Smooth muscle cell (in vitro differentiated cells): ENCODE results near the gene DPY19L2. TPM values are rescaled to one million over a fixed set of nuclear protein-coding genes. Genes with fewer than 3 reads are reported as not detected.
"Not testable (repeated sequence)": the region's sequence is repeated elsewhere in the genome, so short reads cannot be mapped to it uniquely, and the experiment has no call there.

Experiments
- DNase-seq: peaks from one replicate; lab custom pipeline; 2025; ENCODE audit not compliant: unreplicated experiment; lab: John Stamatoyannopoulos, UW
- H2AFZ ChIP-seq: fragments of 200-600 bp; sonication (generic); 2 replicates; pipeline ENCODE4 v1.6.0; 2016; ENCODE audit warnings: antibody characterized with exemption, low read depth, mild to moderate bottlenecking
- H3F3A ChIP-seq: fragments of 200-600 bp; sonication (generic); 2 replicates; pipeline ENCODE4 v1.6.0; 2017; ENCODE audit warnings: antibody characterized with exemption, low read depth
- H3K27ac ChIP-seq: fragments of 200-600 bp; sonication (generic); 2 replicates; pipeline ENCODE4 v1.5.1; 2016; ENCODE audit warnings: low read depth, mild to moderate bottlenecking
- H3K27me3 ChIP-seq: fragments of 200-600 bp; sonication (generic); 2 replicates; pipeline ENCODE4 v1.6.1; 2016; ENCODE audit warnings: low read depth, mild to moderate bottlenecking
- H3K36me3 ChIP-seq: fragments of 200-600 bp; sonication (generic); 2 replicates; pipeline ENCODE4 v1.5.1; 2016; ENCODE audit warnings: low read depth
- H3K4me1 ChIP-seq: fragments of 200-600 bp; sonication (generic); 2 replicates; pipeline ENCODE4 v1.5.1; 2016; ENCODE audit warnings: low read depth
- H3K4me2 ChIP-seq: fragments of 200-600 bp; sonication (generic); 2 replicates; pipeline ENCODE4 v1.6.0; 2016; ENCODE audit warnings: mild to moderate bottlenecking
- H3K4me3 ChIP-seq: fragments of 200-600 bp; sonication (generic); 2 replicates; pipeline ENCODE4 v1.5.1; 2016; ENCODE audit warnings: mild to moderate bottlenecking
- H3K79me2 ChIP-seq: fragments of 200-600 bp; sonication (generic); 2 replicates; pipeline ENCODE4 v1.6.0; 2016; ENCODE audit warnings: low read depth, mild to moderate bottlenecking
- H3K9ac ChIP-seq: fragments of 200-600 bp; sonication (generic); 2 replicates; pipeline ENCODE4 v1.6.0; 2016; ENCODE audit warnings: low read depth
- H3K9me3 ChIP-seq: fragments of 200-600 bp; sonication (generic); replicated peaks from 2 replicates; pipeline ENCODE4 v1.5.1; 2016; ENCODE audit warnings: low read depth
- H4K20me1 ChIP-seq: fragments of 200-600 bp; sonication (generic); 2 replicates; pipeline ENCODE4 v1.6.0; 2016; ENCODE audit warnings: low read depth
- WGBS: methylation state at CpG from one replicate; pipeline ENCODE4 v1.1.7; 2016; ENCODE audit warnings: low lambda C conversion rate; 5-methylcytosine and 5-hydroxymethylcytosine counted together
- polyA plus RNA-seq: library from polyadenylated mRNA; unstranded; fragments of >200 nt; fragmentation: Nextera tagmentation; extraction: Ambion mirVana; gene quantifications from 2 replicates; pipeline ENCODE4 v1.2.1, GENCODE V29; 2016
- total RNA-seq: library from RNA; depleted of rRNA; stranded (reverse); fragments of >200 nt; gene quantifications from 2 replicates; pipeline ENCODE4 v1.2.3, GENCODE V29; 2014

Gene DPY19L2
- total and polyA plus RNA-seq, 2 experiments from 2014 or later = 0.58 TPM; not detected in 1

- H3K27ac ChIP-seq, H3K9ac ChIP-seq, H3K9me3 ChIP-seq, H2AFZ ChIP-seq, H3K4me2 ChIP-seq, H3F3A ChIP-seq, H3K36me3 ChIP-seq, H3K79me2 ChIP-seq, H3K4me3 ChIP-seq, H3K27me3 ChIP-seq, H3K4me1 ChIP-seq, DNase-seq, H4K20me1 ChIP-seq: not testable (repeated sequence)
Measured at GRCh38 chr12:63609281-63609680, 59.0 kb downstream of the DPY19L2 start.

GRCh38 chr12:63604985-63605384 is 63.3 kb downstream of the DPY19L2 start:
- not testable (repeated sequence) for H4K20me1 ChIP-seq, DNase-seq, H3K4me2 ChIP-seq, H3K9me3 ChIP-seq, H3K27me3 ChIP-seq, H3F3A ChIP-seq, H3K36me3 ChIP-seq, H3K4me1 ChIP-seq, H3K4me3 ChIP-seq, H3K79me2 ChIP-seq, H3K9ac ChIP-seq, H2AFZ ChIP-seq, H3K27ac ChIP-seq
- 83% methylated on average over 3 of the region's 3 CpGs for WGBS

- DNase-seq, H3K27me3 ChIP-seq, H3K27ac ChIP-seq, H3K4me1 ChIP-seq, H3K9me3 ChIP-seq, H3K36me3 ChIP-seq, H3K4me2 ChIP-seq, H4K20me1 ChIP-seq, H3K4me3 ChIP-seq, H3K9ac ChIP-seq, H3F3A ChIP-seq, H3K79me2 ChIP-seq: not testable (repeated sequence)
- peak overlapping the region; percentile 58 for H2AFZ ChIP-seq
- 27% methylated on average over 4 of the region's 4 CpGs for WGBS
Measured at GRCh38 chr12:63594828-63595227, 73.5 kb downstream of the DPY19L2 start.

- not testable (repeated sequence) for H4K20me1 ChIP-seq, H3K4me2 ChIP-seq, H3K4me1 ChIP-seq, H3K27ac ChIP-seq, H3K36me3 ChIP-seq, H3F3A ChIP-seq, H3K27me3 ChIP-seq, H2AFZ ChIP-seq, H3K4me3 ChIP-seq, DNase-seq, H3K9me3 ChIP-seq, H3K9ac ChIP-seq, H3K79me2 ChIP-seq
- WGBS = 73% methylated on average over 3 of the region's 3 CpGs
Measured at GRCh38 chr12:63584426-63584825, 83.9 kb downstream of the DPY19L2 start.

- not testable (repeated sequence) for H3K36me3 ChIP-seq, H3K79me2 ChIP-seq, H3F3A ChIP-seq, H3K4me3 ChIP-seq, H2AFZ ChIP-seq, H4K20me1 ChIP-seq, DNase-seq, H3K27me3 ChIP-seq, H3K4me1 ChIP-seq, H3K9ac ChIP-seq, H3K9me3 ChIP-seq, H3K4me2 ChIP-seq, H3K27ac ChIP-seq
- WGBS = 82% methylated on average over 1 of the region's 1 CpG
Measured at GRCh38 chr12:63583289-63583688, 85.0 kb downstream of the DPY19L2 start.

- not testable (repeated sequence) for H4K20me1 ChIP-seq, DNase-seq, H3K9me3 ChIP-seq, H3K4me1 ChIP-seq, H3K79me2 ChIP-seq, H3K9ac ChIP-seq, H3K4me2 ChIP-seq, H3K4me3 ChIP-seq, H3K27ac ChIP-seq, H3F3A ChIP-seq, H3K36me3 ChIP-seq, H3K27me3 ChIP-seq, H2AFZ ChIP-seq
- 85% methylated on average over 2 of the region's 2 CpGs for WGBS
Measured at GRCh38 chr12:63577631-63578030, 90.7 kb downstream of the DPY19L2 start.

- not testable (repeated sequence) for H3K9ac ChIP-seq, H3K27me3 ChIP-seq, DNase-seq, H3K4me3 ChIP-seq, H3K9me3 ChIP-seq, H3K4me1 ChIP-seq, H3K27ac ChIP-seq, H3K36me3 ChIP-seq, H4K20me1 ChIP-seq, H2AFZ ChIP-seq, H3K4me2 ChIP-seq, H3F3A ChIP-seq, H3K79me2 ChIP-seq
- 85% methylated on average over 4 of the region's 4 CpGs for WGBS
Measured at GRCh38 chr12:63572038-63572437, 96.3 kb downstream of the DPY19L2 start.

- not testable (repeated sequence) for H3K4me2 ChIP-seq, H3F3A ChIP-seq, H3K4me3 ChIP-seq, H3K27me3 ChIP-seq, H3K79me2 ChIP-seq, H3K9ac ChIP-seq, H3K27ac ChIP-seq, H2AFZ ChIP-seq, DNase-seq, H3K36me3 ChIP-seq, H3K9me3 ChIP-seq, H4K20me1 ChIP-seq, H3K4me1 ChIP-seq
- WGBS = 79% methylated on average over 6 of the region's 6 CpGs
Measured at GRCh38 chr12:63558445-63558844, 109.8 kb downstream of the DPY19L2 start.

- H3F3A ChIP-seq, H3K79me2 ChIP-seq, H3K27me3 ChIP-seq, H3K36me3 ChIP-seq, H2AFZ ChIP-seq, H3K27ac ChIP-seq, H3K4me3 ChIP-seq, H3K4me2 ChIP-seq, H3K9ac ChIP-seq, H3K4me1 ChIP-seq, H4K20me1 ChIP-seq, DNase-seq, H3K9me3 ChIP-seq: not testable (repeated sequence)
- 75% methylated on average over 13 of the region's 13 CpGs for WGBS
Measured at GRCh38 chr12:63551397-63551796, 116.9 kb downstream of the DPY19L2 start.
